GM23338 (cell line): ENCODE results near the gene MTCL1. TPM values are rescaled to one million over a fixed set of nuclear protein-coding genes. Genes with fewer than 3 reads are reported as not detected.

Experiments used
- ATAC-seq: fragments of 200-7000 bp; cut with Tn5 transposase; 3 replicates; pipeline ENCODE4 v1.9.1; 2020
- DNase-seq: peaks from one replicate; pipeline ENCODE4 v3.0.0-alpha.2; 2015; ENCODE audit warnings: low spot score
- H2AFZ ChIP-seq: fragments of 200-600 bp; sonication (generic); 2 replicates; pipeline ENCODE4 v1.8.0; 2016; ENCODE audit warnings: antibody characterized with exemption, mild to moderate bottlenecking, moderate library complexity
- H3F3A ChIP-seq: fragments of 200-600 bp; sonication (generic); replicated peaks from 2 replicates; pipeline ENCODE4 v1.8.0; 2017; ENCODE audit warnings: antibody characterized with exemption, mixed run types, low read depth
- H3K27ac ChIP-seq: fragments of 200-600 bp; sonication (generic); 2 replicates; pipeline ENCODE4 v1.6.1; 2016; ENCODE audit warnings: low read depth
- H3K27me3 ChIP-seq: fragments of 200-600 bp; sonication (generic); 2 replicates; pipeline ENCODE4 v1.8.0; 2016; ENCODE audit warnings: mild to moderate bottlenecking, mixed run types, moderate library complexity; ENCODE audit not compliant: insufficient read depth
- H3K36me3 ChIP-seq: fragments of 200-600 bp; sonication (generic); 2 replicates; pipeline ENCODE4 v1.8.0; 2016; ENCODE audit warnings: mild to moderate bottlenecking; ENCODE audit not compliant: insufficient read depth
- H3K4me1 ChIP-seq: fragments of 200-600 bp; sonication (generic); 2 replicates; pipeline ENCODE4 v1.8.0; 2016; ENCODE audit warnings: mild to moderate bottlenecking, moderate library complexity; ENCODE audit not compliant: insufficient read depth
- H3K4me2 ChIP-seq: fragments of 200-600 bp; sonication (generic); 2 replicates; pipeline ENCODE4 v1.7.1; 2017; ENCODE audit warnings: mixed run types
- H3K4me3 ChIP-seq: fragments of 200-600 bp; sonication (generic); 2 replicates; pipeline ENCODE4 v1.6.1; 2016; ENCODE audit warnings: mixed run types
- H3K79me2 ChIP-seq: fragments of 200-600 bp; sonication (generic); replicated peaks from 2 replicates; pipeline ENCODE4 v1.8.0; 2017; ENCODE audit warnings: mild to moderate bottlenecking; ENCODE audit not compliant: insufficient read depth
- H3K9me2 ChIP-seq: fragments of 200-600 bp; sonication (generic); 2 replicates; pipeline ENCODE4 v1.8.0; 2017; ENCODE audit not compliant: insufficient read depth
- H4K20me1 ChIP-seq: fragments of 200-600 bp; sonication (generic); replicated peaks from 2 replicates; pipeline ENCODE4 v1.8.0; 2017; ENCODE audit warnings: mild to moderate bottlenecking; ENCODE audit not compliant: insufficient read depth
- H3K27ac Mint-ChIP-seq: 2 replicates; pipeline ENCODE4 v1.8.0; 2020; ENCODE audit warnings: inconsistent platforms, mild to moderate bottlenecking, moderate library complexity, mixed read lengths
- H3K27me3 Mint-ChIP-seq: 3 replicates; pipeline ENCODE4 v1.8.0; 2022; ENCODE audit warnings: low read depth, mild to moderate bottlenecking, moderate library complexity, mixed read lengths, inconsistent platforms; ENCODE audit not compliant: insufficient read depth, poor library complexity
- H3K36me3 Mint-ChIP-seq: 3 replicates; pipeline ENCODE4 v1.8.0; 2021; ENCODE audit warnings: low read depth, mild to moderate bottlenecking, inconsistent platforms, moderate library complexity, mixed read lengths
- H3K4me1 Mint-ChIP-seq: 3 replicates; pipeline ENCODE4 v1.8.0; 2020; ENCODE audit warnings: mild to moderate bottlenecking, inconsistent platforms, mixed read lengths
- H3K4me3 Mint-ChIP-seq: 3 replicates; pipeline ENCODE4 v1.8.0; 2021; ENCODE audit warnings: moderate library complexity, mild to moderate bottlenecking, inconsistent platforms, mixed read lengths
- H3K9me3 Mint-ChIP-seq: 3 replicates; pipeline ENCODE4 v1.8.0; 2020; ENCODE audit warnings: moderate library complexity, mild to moderate bottlenecking, inconsistent platforms, mixed read lengths
- CTCF ChIP-seq, 2 experiments: fragments of 200-600 bp in 1 of 2; sonication (generic) in 1 of 2; conservative IDR thresholded peaks; 2 replicates each; pipeline versions ENCODE4 v1.5.1 to v1.6.1; 2016 to 2017; ENCODE audit warnings: antibody characterized with exemption in 2 of 2, low read depth in 2 of 2, mild to moderate bottlenecking in 2 of 2, moderate library complexity in 1 of 2
- EZH2 ChIP-seq: fragments of 200-600 bp; sonication (generic); IDR thresholded peaks from one replicate; pipeline ENCODE4 v1.8.0; 2017; ENCODE audit warnings: antibody characterized with exemption, mild to moderate bottlenecking, low read depth; ENCODE audit not compliant: unreplicated experiment
- EZH2phosphoT487 ChIP-seq: fragments of 200-600 bp; sonication (generic); IDR thresholded peaks from one replicate; pipeline ENCODE4 v1.8.1; 2018; ENCODE audit warnings: antibody characterized with exemption; ENCODE audit not compliant: unreplicated experiment
- JUNB ChIP-seq: IDR thresholded peaks from one replicate; pipeline ENCODE4 v1.6.1; 2016; ENCODE audit warnings: antibody characterized with exemption; ENCODE audit not compliant: unreplicated experiment
- NANOG ChIP-seq: IDR thresholded peaks from 2 replicates; pipeline ENCODE4 v1.6.1; 2016; ENCODE audit warnings: antibody characterized with exemption, borderline replicate concordance
- POLR2AphosphoS5 ChIP-seq: IDR thresholded peaks from 2 replicates; pipeline ENCODE4 v1.6.1; 2016; ENCODE audit warnings: antibody characterized with exemption, low read depth
- REST ChIP-seq: IDR thresholded peaks from one replicate; pipeline ENCODE4 v1.6.1; 2018; ENCODE audit warnings: antibody characterized with exemption; ENCODE audit not compliant: unreplicated experiment
- STAT1 ChIP-seq: IDR thresholded peaks from one replicate; pipeline ENCODE4 v1.6.1; 2016; ENCODE audit warnings: antibody characterized with exemption; ENCODE audit not compliant: unreplicated experiment
- ZNF114 ChIP-seq: fragments of 250-450 bp; sonication (Bioruptor Pico); IDR thresholded peaks from 2 replicates; pipeline ENCODE4 v1.5.0; 2020; ENCODE audit warnings: mild to moderate bottlenecking, moderate library complexity
- ZNF331 ChIP-seq: fragments of 250-450 bp; sonication (Bioruptor Pico); IDR thresholded peaks from 2 replicates; pipeline ENCODE4 v1.5.0; 2020; ENCODE audit warnings: low read depth, mild to moderate bottlenecking, moderate library complexity
- ZNF462 ChIP-seq: fragments of 250-450 bp; sonication (Bioruptor Pico); IDR thresholded peaks from 2 replicates; pipeline ENCODE4 v1.5.0; 2020; ENCODE audit warnings: mild to moderate bottlenecking, moderate library complexity
- polyA plus RNA-seq: library from polyadenylated mRNA; unstranded; fragments of >200 nt; fragmentation: Nextera tagmentation; extraction: Ambion mirVana; gene quantifications from 2 replicates; pipeline ENCODE4 v1.2.1, GENCODE V29; 2016
- total RNA-seq: library from RNA; depleted of rRNA; stranded (reverse); fragments of >200 nt; shearing (Covaris generic); gene quantifications from 2 replicates; pipeline ENCODE4 v1.2.3, GENCODE V29; 2014

Gene MTCL1
- total and polyA plus RNA-seq, 2 experiments from 2014 or later, result 14.4 to 45.0 TPM

- Mint-ChIP-seq H3K36me3 (peaks cover 62% of the 10 kb centered on the region), H3K27ac (no peak overlapping the region), H3K4me3 (no peak overlapping the region), H3K27me3 (no peaks in the 10 kb centered on the region), H3K9me3 (no peaks in the 10 kb centered on the region), H3K4me1 (no peaks in the 10 kb centered on the region)
- Histone ChIP-seq H3K4me1 (no peaks in the 10 kb centered on the region; the same call in 1 of the 2 replicates), H3K4me2 (no peak overlapping the region), H3K27me3 (no peaks in the 10 kb centered on the region), H3K79me2 (no peaks in the 10 kb centered on the region), H3K36me3 (peaks cover 20% of the 10 kb centered on the region; the same call in 1 of the 2 replicates), H3K9me2 (no peaks in the 10 kb centered on the region), H3K4me3 (no peak overlapping the region), H4K20me1 (peaks cover 5% of the 10 kb centered on the region; the same call in 1 of the 2 replicates), H3F3A (no peaks in the 10 kb centered on the region), H2AFZ (no peak overlapping the region), H3K27ac (no peak overlapping the region)
- ATAC-seq (no peak), DNase-seq (no peak)
- no peak for TF ChIP-seq ZNF462 (CRISPR knock-in tag)
- no peak for TF ChIP-seq ZNF114 (CRISPR knock-in tag)
- no peak for TF ChIP-seq CTCF (conservative IDR thresholded peaks at IDR 0.05; ENCODE audit: low read depth in 2 of 2)
- no peak for TF ChIP-seq STAT1
- TF ChIP-seq EZH2, result no peak
- TF ChIP-seq POLR2AphosphoS5, result no peak
- no peak for TF ChIP-seq JUNB
- no peak for TF ChIP-seq ZNF331
- no peak for TF ChIP-seq REST
- TF ChIP-seq EZH2phosphoT487, result no peak
- TF ChIP-seq NANOG, result no peak
These were observed 115.7 kb downstream of the MTCL1 start for GRCh38 chr18:8821083-8821465.
